SK-N-SH (cell line): ENCODE measurements around the gene FIBP. TPM values are rescaled to one million over a fixed set of nuclear protein-coding genes. Genes with fewer than 3 reads are reported as not detected.

Experiments used
- CTCF ChIA-PET: fragments of 300-600, 350-600 bp; formaldehyde crosslinking; extraction: SDS; loops from one replicate; lab custom pipeline; 2021; lab: Yijun Ruan, JAX
- POLR2A ChIA-PET: fragments of 350-600 bp; sonication (Branson Sonifier 250); formaldehyde crosslinking; extraction: SDS; loops from one replicate; lab custom pipeline; 2020; ENCODE audit warnings: antibody characterized with exemption, inconsistent platforms; lab: Yijun Ruan, JAX
- DNase-seq: peaks from one replicate; pipeline ENCODE4 v3.0.0; 2012
- H2AFZ ChIP-seq: fragments of 200-600 bp; sonication (generic); 2 replicates; pipeline ENCODE4 v1.8.1; 2016; ENCODE audit warnings: antibody characterized with exemption, mild to moderate bottlenecking, low read depth
- H3F3A ChIP-seq: fragments of 200-600 bp; sonication (generic); replicated peaks from 2 replicates; pipeline ENCODE3; 2016; ENCODE audit warnings: antibody characterized with exemption, mild to moderate bottlenecking; ENCODE audit not compliant: insufficient read depth
- H3K27ac ChIP-seq, 2 experiments: fragments of 200-500 bp in 1 of 2; fragments of 200-600 bp in 1 of 2; sonication (Bioruptor generic) in 1 of 2; sonication (generic), shearing (Covaris generic) in 1 of 2; 2 replicates each; pipeline versions ENCODE4 v1.5.1 to v1.6.1; 2014 to 2016; ENCODE audit warnings: low read depth in 2 of 2, inconsistent platforms in 1 of 2, low read length in 1 of 2, mild to moderate bottlenecking in 1 of 2, mixed read lengths in 1 of 2
- H3K27me3 ChIP-seq: fragments of 200-600 bp; sonication (generic), shearing (Covaris generic); 2 replicates; pipeline ENCODE4 v1.6.1; 2016; ENCODE audit warnings: mixed run types; ENCODE audit not compliant: insufficient read depth
- H3K36me3 ChIP-seq, 2 experiments: fragments of 200-500 bp in 1 of 2; fragments of 200-600 bp in 1 of 2; sonication (Bioruptor generic) in 1 of 2; sonication (generic) in 1 of 2; replicated peaks in 1 of 2; 2 replicates each; pipeline versions ENCODE3 to v1.5.1; 2014 to 2016; ENCODE audit warnings: low read length in 1 of 2, mild to moderate bottlenecking in 1 of 2; ENCODE audit not compliant: insufficient read depth in 2 of 2, control insufficient read depth in 1 of 2
- H3K4me1 ChIP-seq, 2 experiments: fragments of 200-500 bp in 1 of 2; fragments of 200-600 bp in 1 of 2; sonication (Bioruptor generic) in 1 of 2; sonication (generic), shearing (Covaris generic) in 1 of 2; 2 replicates each; pipeline versions ENCODE4 v1.5.1 to v1.6.1; 2014 to 2016; ENCODE audit warnings: low read depth in 1 of 2, low read length in 1 of 2, mixed run types in 1 of 2; ENCODE audit not compliant: insufficient read depth in 2 of 2, control insufficient read depth in 1 of 2
- H3K4me2 ChIP-seq: fragments of 200-600 bp; sonication (generic), shearing (Covaris generic); 2 replicates; pipeline ENCODE4 v1.6.1; 2017; ENCODE audit warnings: mixed run types
- H3K4me3 ChIP-seq, 2 experiments: fragments of 200-500 bp in 1 of 2; fragments of 200-600 bp in 1 of 2; sonication (Bioruptor generic) in 1 of 2; sonication (generic), shearing (Covaris generic) in 1 of 2; 2 replicates each; pipeline versions ENCODE4 v1.5.1 to v1.8.1; 2014 to 2016; ENCODE audit warnings: low read depth in 2 of 2, inconsistent platforms in 1 of 2, low read length in 1 of 2, mild to moderate bottlenecking in 1 of 2, mixed read lengths in 1 of 2, moderate library complexity in 1 of 2
- H3K79me2 ChIP-seq: fragments of 200-600 bp; sonication (generic); 2 replicates; pipeline ENCODE4 v1.8.1; 2017; ENCODE audit warnings: mild to moderate bottlenecking; ENCODE audit not compliant: insufficient read depth
- H3K9ac ChIP-seq: fragments of 200-600 bp; sonication (generic); 2 replicates; pipeline ENCODE4 v1.6.1; 2017; ENCODE audit warnings: mixed run types
- H3K9me2 ChIP-seq: fragments of 200-600 bp; sonication (generic); 2 replicates; pipeline ENCODE4 v1.6.1; 2017; ENCODE audit warnings: mixed run types
- H3K9me3 ChIP-seq: fragments of 200-600 bp; sonication (generic); 2 replicates; pipeline ENCODE4 v1.6.1; 2017; ENCODE audit warnings: mixed run types, mild to moderate bottlenecking, moderate library complexity
- H4K20me1 ChIP-seq: fragments of 200-600 bp; sonication (generic); 2 replicates; pipeline ENCODE4 v1.6.1; 2017; ENCODE audit warnings: mild to moderate bottlenecking, mixed run types; ENCODE audit not compliant: insufficient read depth
- CHD2 ChIP-seq: fragments of 150-350 bp; IDR thresholded peaks from 2 replicates; pipeline ENCODE4 v1.6.1; 2018; ENCODE audit warnings: low read length; ENCODE audit not compliant: partially characterized antibody
- CTCF ChIP-seq: fragments of 200-600 bp; sonication (generic); IDR thresholded peaks from 2 replicates; pipeline ENCODE4 v1.6.1; 2017; ENCODE audit warnings: antibody characterized with exemption, mild to moderate bottlenecking, moderate library complexity
- EP300 ChIP-seq, 2 experiments: IDR thresholded peaks; 2 replicates each; pipeline versions ENCODE4 v1.4.0 to v1.6.1; 2012; ENCODE audit warnings: borderline replicate concordance in 1 of 2, low read depth in 1 of 2, low read length in 1 of 2
- MXI1 ChIP-seq: IDR thresholded peaks from 2 replicates; pipeline ENCODE4 v1.6.1; 2012; ENCODE audit warnings: mild to moderate bottlenecking, low read depth, low read length, improper control_type of control experiment
- PBX3 ChIP-seq: IDR thresholded peaks from 2 replicates; pipeline ENCODE4; 2012
- POLR2AphosphoS5 ChIP-seq: IDR thresholded peaks from 2 replicates; pipeline ENCODE4 v1.6.1; 2012; ENCODE audit warnings: low read depth, low read length
- RCOR1 ChIP-seq: fragments of 150-350 bp; IDR thresholded peaks from 2 replicates; pipeline ENCODE4 v1.6.1; 2017; ENCODE audit warnings: antibody characterized with exemption, low read length
- REST ChIP-seq: IDR thresholded peaks from 2 replicates; pipeline ENCODE4 v1.6.1; 2012; ENCODE audit warnings: mild to moderate bottlenecking, low read depth, low read length, moderate library complexity
- RFX5 ChIP-seq: IDR thresholded peaks from 2 replicates; pipeline ENCODE4 v1.6.1; 2012; ENCODE audit warnings: mild to moderate bottlenecking, improper control_type of control experiment, low read length
- RXRA ChIP-seq: IDR thresholded peaks from 2 replicates; pipeline ENCODE4 v1.4.0; 2012; ENCODE audit warnings: low read depth, mild to moderate bottlenecking, borderline replicate concordance
- TAF1 ChIP-seq: IDR thresholded peaks from 2 replicates; pipeline ENCODE4 v1.6.1; 2012; ENCODE audit warnings: low read depth, mild to moderate bottlenecking, low read length, moderate library complexity, borderline replicate concordance
- USF2 ChIP-seq: fragments of 150-350 bp; IDR thresholded peaks from 2 replicates; pipeline ENCODE4 v1.6.1; 2017; ENCODE audit warnings: antibody characterized with exemption, low read length, low read depth, borderline replicate concordance
- WGBS: methylation state at CpG from one replicate; pipeline ENCODE4 v1.1.6; 2017; ENCODE audit warnings: low lambda C conversion rate; 5-methylcytosine and 5-hydroxymethylcytosine counted together
- polyA plus RNA-seq, 3 experiments: library from polyadenylated mRNA; depleted of rRNA; stranded (reverse); fragments of >200 nt; gene quantifications; 2 replicates each; pipeline ENCODE4 v1.2.3, GENCODE V29; 2012
- TF ChIP-seq, protein P1 (sequence below): IDR thresholded peaks from 2 replicates; pipeline ENCODE4 v1.4.0; 2012; ENCODE audit warnings: low read depth, borderline replicate concordance

FIBP gene
- polyA plus RNA-seq, 1 of the 3 experiments (the other 2 are of a cell fraction), result 190 TPM

- Histone ChIP-seq H3K4me3 (no peak overlapping the region), H3K27ac (no peak overlapping the region), H2AFZ (no peak overlapping the region), H3K4me2 (peak overlapping the region; percentile 99), H3K27me3 (no peaks in the 10 kb centered on the region)
- WGBS, result 98% methylated on average over 4 of the region's 5 CpGs
- TF ChIP-seq USF2, result no peak
- no peak for TF ChIP-seq MXI1
- TF ChIP-seq EP300 (IDR thresholded peaks at IDR 0.05; ENCODE audit: borderline replicate concordance in 1 of 2, low read depth in 1 of 2, low read length in 1 of 2), result no peak
- no peak for TF ChIP-seq RCOR1
- TF ChIP-seq RXRA, result no peak
- TF ChIP-seq TAF1, result no peak
- no peak for TF ChIP-seq RFX5
- TF ChIP-seq, all 33 proteins: peak for 0
- Histone ChIP-seq H3K36me3 (peaks cover 27 to 57% of the 10 kb centered on the region in 2 experiments), H3K79me2 (peaks cover 50% of the 10 kb centered on the region), H3F3A (peaks cover 48% of the 10 kb centered on the region), H3K9me3 (no peaks in the 10 kb centered on the region), H3K4me1 (peaks cover 10 to 17% of the 10 kb centered on the region in 2 experiments), H3K9ac (peak overlapping the region; percentile 86; the same call in 1 of the 2 replicates), H3K9me2 (no peaks in the 10 kb centered on the region), H4K20me1 (peaks cover 3% of the 10 kb centered on the region)
- ChIA-PET CTCF (interaction anchor here (4.4 to 18.4 kb wide), 3 partner anchors 9 to 150 kb away, joined by 27 to 374 read pairs (median 89); partner anchors contain the start of genes CCDC85B, CTSW, EFEMP2 and FIBP), POLR2A (interaction anchor here (1.4 to 1.6 kb wide), 3 partner anchors 10 to 22 kb away, joined by 3 to 11 read pairs (median 4); partner anchors contain the start of gene EFEMP2)
- DNase-seq, result no peak
Measured at GRCh38 chr11:65862191-65862735, 26.0 kb downstream of the FIBP start.

DNA sequence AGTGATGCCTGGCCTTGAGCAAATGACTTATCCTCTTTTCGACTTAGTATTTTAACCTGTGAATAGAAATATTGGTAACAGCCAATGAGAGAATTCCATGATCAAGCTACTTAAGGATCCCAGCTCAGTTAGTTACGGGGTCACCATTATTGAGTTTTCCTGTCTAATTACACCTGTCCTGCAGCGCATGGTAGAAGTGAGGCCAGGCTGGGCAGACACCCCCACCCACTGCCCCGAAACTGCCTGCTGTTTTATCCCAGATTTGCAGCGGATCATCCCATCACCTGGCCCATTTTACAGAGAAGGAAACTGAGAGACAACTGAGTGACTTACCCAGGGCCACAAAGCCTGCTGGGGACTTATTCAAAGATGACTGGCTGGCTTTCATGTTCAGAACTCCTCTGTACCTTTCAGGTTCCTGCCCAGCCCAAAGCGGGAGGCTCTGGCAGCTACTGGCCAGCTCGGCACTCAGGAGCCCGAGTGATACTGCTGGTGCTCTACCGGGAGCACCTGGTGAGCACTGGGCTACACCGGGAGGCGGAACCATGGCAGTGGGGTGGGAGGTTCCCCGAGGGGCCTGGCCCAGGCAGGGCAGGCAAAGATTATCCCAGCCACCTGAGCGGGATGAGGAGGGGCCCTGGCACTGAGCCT lies 26.6 kb downstream of the FIBP start:
- Histone ChIP-seq H3K9ac (peak overlapping the region; percentile 86), H3K9me2 (no peaks in the 10 kb centered on the region), H3K27me3 (no peaks in the 10 kb centered on the region), H3K4me1 (peaks cover 10 to 17% of the 10 kb centered on the region in 2 experiments), H3K9me3 (no peaks in the 10 kb centered on the region), H3K79me2 (peaks cover 54% of the 10 kb centered on the region), H4K20me1 (peaks cover 9% of the 10 kb centered on the region), H3K4me3 (peak overlapping the region; percentile 97 to 99), H3K27ac (peak overlapping the region; percentile 93), H3F3A (peaks cover 43% of the 10 kb centered on the region), H3K4me2 (peak overlapping the region; percentile 99), H2AFZ (no peak overlapping the region), H3K36me3 (peaks cover 23 to 51% of the 10 kb centered on the region in 2 experiments)
- ChIA-PET POLR2A (interaction anchor here (1.5 to 5.0 kb wide), 4 partner anchors 9 to 28 kb away, joined by 3 to 59 read pairs (median 25); partner anchors contain the start of genes CCDC85B and FIBP), CTCF (interaction anchor here (0.7 to 18.4 kb wide), 9 partner anchors 10 to 224 kb away, joined by 3 to 374 read pairs (median 4); partner anchors contain the start of genes CCDC85B, CTSW, EFEMP2 and FIBP)
- WGBS, result 74% methylated on average over 5 of the region's 13 CpGs
- no peak for DNase-seq
- TF ChIP-seq REST, result no peak
- no peak for TF ChIP-seq POLR2AphosphoS5
- no peak for TF ChIP-seq CHD2
- TF ChIP-seq, protein P1, sequence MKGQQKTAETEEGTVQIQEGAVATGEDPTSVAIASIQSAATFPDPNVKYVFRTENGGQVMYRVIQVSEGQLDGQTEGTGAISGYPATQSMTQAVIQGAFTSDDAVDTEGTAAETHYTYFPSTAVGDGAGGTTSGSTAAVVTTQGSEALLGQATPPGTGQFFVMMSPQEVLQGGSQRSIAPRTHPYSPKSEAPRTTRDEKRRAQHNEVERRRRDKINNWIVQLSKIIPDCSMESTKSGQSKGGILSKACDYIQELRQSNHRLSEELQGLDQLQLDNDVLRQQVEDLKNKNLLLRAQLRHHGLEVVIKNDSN, result no peak
- no peak for TF ChIP-seq PBX3
- no peak for TF ChIP-seq CTCF
